Gastroesophageal sphincter (tissue), 3 donors: ENCODE data around the gene NEURL1.

Experiments used
- EP300 ChIP-seq: sonication (generic); formaldehyde crosslinking; IDR thresholded peaks from one replicate; pipeline ENCODE4 v1.6.1; 2017; ENCODE audit warnings: antibody characterized with exemption, mild to moderate bottlenecking
- POLR2A ChIP-seq, 2 donors: fragments of 450-650 bp; IDR thresholded peaks; one replicate each; pipeline ENCODE4 v1.6.1; 2017; ENCODE audit warnings: antibody characterized with exemption in 2 of 2, mild to moderate bottlenecking in 2 of 2, moderate library complexity in 1 of 2
- POLR2AphosphoS5 ChIP-seq: sonication (generic); formaldehyde crosslinking; IDR thresholded peaks from one replicate; pipeline ENCODE4 v1.6.1; 2017; ENCODE audit warnings: antibody characterized with exemption
- TF ChIP-seq, protein P1 (sequence below), 4 experiments: fragments of 200-600 bp in 2 of 4; fragments of 450-650 bp in 2 of 4; sonication (generic) in 1 of 4; IDR thresholded peaks; one replicate each; pipeline ENCODE4 v1.5.1; 2017 to 2019; ENCODE audit warnings: antibody characterized with exemption in 4 of 4, mild to moderate bottlenecking in 2 of 4, moderate library complexity in 2 of 4

- TF ChIP-seq, protein P1, sequence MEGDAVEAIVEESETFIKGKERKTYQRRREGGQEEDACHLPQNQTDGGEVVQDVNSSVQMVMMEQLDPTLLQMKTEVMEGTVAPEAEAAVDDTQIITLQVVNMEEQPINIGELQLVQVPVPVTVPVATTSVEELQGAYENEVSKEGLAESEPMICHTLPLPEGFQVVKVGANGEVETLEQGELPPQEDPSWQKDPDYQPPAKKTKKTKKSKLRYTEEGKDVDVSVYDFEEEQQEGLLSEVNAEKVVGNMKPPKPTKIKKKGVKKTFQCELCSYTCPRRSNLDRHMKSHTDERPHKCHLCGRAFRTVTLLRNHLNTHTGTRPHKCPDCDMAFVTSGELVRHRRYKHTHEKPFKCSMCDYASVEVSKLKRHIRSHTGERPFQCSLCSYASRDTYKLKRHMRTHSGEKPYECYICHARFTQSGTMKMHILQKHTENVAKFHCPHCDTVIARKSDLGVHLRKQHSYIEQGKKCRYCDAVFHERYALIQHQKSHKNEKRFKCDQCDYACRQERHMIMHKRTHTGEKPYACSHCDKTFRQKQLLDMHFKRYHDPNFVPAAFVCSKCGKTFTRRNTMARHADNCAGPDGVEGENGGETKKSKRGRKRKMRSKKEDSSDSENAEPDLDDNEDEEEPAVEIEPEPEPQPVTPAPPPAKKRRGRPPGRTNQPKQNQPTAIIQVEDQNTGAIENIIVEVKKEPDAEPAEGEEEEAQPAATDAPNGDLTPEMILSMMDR (IDR thresholded peaks at IDR 0.05): no peak
- TF ChIP-seq POLR2AphosphoS5 (no peak), POLR2A (IDR thresholded peaks at IDR 0.05) (no peak), EP300 (no peak)
These were observed 117.5 kb downstream of the NEURL1 start for GRCh38 chr10:103610921-103611511.
